GM18505 (cell line): ENCODE measurements around the gene IQCN.

Source experiments
- ATAC-seq: cut with Tn5 transposase; IDR thresholded peaks from one replicate; pipeline ENCODE4 v1.9.1; 2021; ENCODE audit not compliant: unreplicated experiment
- POLR2A ChIP-seq: IDR thresholded peaks from 4 replicates; pipeline ENCODE4 v1.6.1; 2011; ENCODE audit warnings: borderline replicate concordance; ENCODE audit not compliant: insufficient read depth, insufficient read length; ENCODE audit errors: extremely low read depth

IQCN gene

GRCh38 chr19:18310966-18311365, 36.7 kb upstream of the IQCN start:
- ATAC-seq = no peak
- TF ChIP-seq POLR2A = no peak

- ATAC-seq = no peak
Measured at GRCh38 chr19:18310118-18310909, 36.1 kb upstream of the IQCN start.

GRCh38 chr19:18309525-18310064, 35.3 kb upstream of the IQCN start:
- no peak for TF ChIP-seq POLR2A
- ATAC-seq = no peak

More at GRCh38 chr19:18310118-18310909, 36.1 kb upstream of the IQCN start:
- peak; percentile 40 for TF ChIP-seq POLR2A

GRCh38 chr19:18308948-18309325, 34.7 kb upstream of the IQCN start:
- TF ChIP-seq POLR2A = no peak
- no peak for ATAC-seq

GRCh38 chr19:18308051-18308947, 34.0 kb upstream of the IQCN start:
- peak; percentile 35 for TF ChIP-seq POLR2A
- ATAC-seq = no peak

GRCh38 chr19:18307271-18307681, 33.0 kb upstream of the IQCN start:
- no peak for TF ChIP-seq POLR2A
- no peak for ATAC-seq

GRCh38 chr19:18306888-18307260, 32.6 kb upstream of the IQCN start:
- no peak for ATAC-seq
- no peak for TF ChIP-seq POLR2A

- ATAC-seq = no peak
- TF ChIP-seq POLR2A = no peak
Measured at GRCh38 chr19:18306209-18306887, 32.1 kb upstream of the IQCN start.

- ATAC-seq = no peak
- TF ChIP-seq POLR2A = peak; percentile 68
Measured at GRCh38 chr19:18304458-18305310, 30.4 kb upstream of the IQCN start.

GRCh38 chr19:18304208-18304457, 29.9 kb upstream of the IQCN start:
- no peak for TF ChIP-seq POLR2A
- ATAC-seq = no peak

- ATAC-seq = no peak
- TF ChIP-seq POLR2A = no peak
Measured at GRCh38 chr19:18301718-18302111, 27.5 kb upstream of the IQCN start.

GRCh38 chr19:18300930-18301717, 26.9 kb upstream of the IQCN start:
- no peak for ATAC-seq
- no peak for TF ChIP-seq POLR2A

GRCh38 chr19:18299654-18300053, 25.4 kb upstream of the IQCN start:
- no peak for TF ChIP-seq POLR2A
- no peak for ATAC-seq

GRCh38 chr19:18298601-18299000, 24.3 kb upstream of the IQCN start:
- ATAC-seq = no peak
- no peak for TF ChIP-seq POLR2A
